NOMO-1 treated with DMSO at 0.1 percent for 48 hours (cell line): Measurements from ENCODE around the gene MYO9B.

Source experiments
- DNase-seq: peaks from one replicate; lab custom pipeline; 2025; ENCODE audit not compliant: unreplicated experiment; lab: John Stamatoyannopoulos, UW

MYO9B gene

GRCh38 chr19:17256130-17256529 is 180.6 kb downstream of the MYO9B start:
- no peak for DNase-seq

GRCh38 chr19:17259118-17259780 is 183.7 kb downstream of the MYO9B start:
- no peak for DNase-seq

GRCh38 chr19:17259934-17260333 is 184.4 kb downstream of the MYO9B start:
- no peak for DNase-seq

GRCh38 chr19:17260842-17261325 is 185.3 kb downstream of the MYO9B start:
- DNase-seq: peak; percentile 78

GRCh38 chr19:17262557-17262956 is 187.0 kb downstream of the MYO9B start:
- DNase-seq: no peak
